Muscle of leg (tissue), 11 donors: ENCODE results near the gene DOC2B. TPM values are rescaled to one million over a fixed set of nuclear protein-coding genes. Genes with fewer than 3 reads are reported as not detected.
"Not testable (repeated sequence)": the region's sequence is repeated elsewhere in the genome, so short reads cannot be mapped to it uniquely, and the experiment has no call there.

Experiments
- DNase-seq: peaks from one replicate; pipeline ENCODE4 v3.0.0; 2013
- H3K27ac ChIP-seq: one replicate; pipeline ENCODE4 v1.5.1; 2013; ENCODE audit warnings: mild to moderate bottlenecking, low read length, control low read depth
- H3K27me3 ChIP-seq: one replicate; pipeline ENCODE4 v1.6.1; 2013; ENCODE audit warnings: low read length; ENCODE audit not compliant: control insufficient read depth, insufficient read depth
- H3K36me3 ChIP-seq: one replicate; pipeline ENCODE4 v1.6.1; 2013; ENCODE audit warnings: low read length; ENCODE audit not compliant: control insufficient read depth, insufficient read depth
- H3K4me1 ChIP-seq: one replicate; pipeline ENCODE4 v1.6.1; 2013; ENCODE audit warnings: low read length; ENCODE audit not compliant: control insufficient read depth, insufficient read depth
- H3K4me3 ChIP-seq: one replicate; pipeline ENCODE4 v1.5.1; 2013; ENCODE audit warnings: low read length, control low read depth
- H3K9me3 ChIP-seq: replicated peaks from 2 replicates; pipeline ENCODE4 v1.6.1; 2013; ENCODE audit warnings: low read depth, low read length; ENCODE audit not compliant: control insufficient read depth
- WGBS: methylation state at CpG from one replicate; pipeline ENCODE4 v1.1.5; 2013; ENCODE audit warnings: missing lambda C conversion rate; ENCODE audit not compliant: insufficient coverage; 5-methylcytosine and 5-hydroxymethylcytosine counted together
- polyA plus RNA-seq, 8 donors: library from polyadenylated mRNA; unstranded; fragments of 120-200 nt; gene quantifications; one replicate each; pipeline versions ENCODE4 v1.2.1 to v1.2.3, GENCODE V29; 2013; ENCODE audit warnings: inconsistent platforms in 1 of 8, low replicate concordance in 1 of 8; ENCODE audit not compliant: insufficient read length in 8 of 8, insufficient read depth in 1 of 8
- total RNA-seq: library from RNA; stranded (reverse); fragments of 120-200 nt; gene quantifications from one replicate; pipeline ENCODE4 v1.2.4, GENCODE V29; 2013

DOC2B gene
- total and polyA plus RNA-seq, 9 donors, result 2.4 to 6.5 (median 4.5) TPM

DNA sequence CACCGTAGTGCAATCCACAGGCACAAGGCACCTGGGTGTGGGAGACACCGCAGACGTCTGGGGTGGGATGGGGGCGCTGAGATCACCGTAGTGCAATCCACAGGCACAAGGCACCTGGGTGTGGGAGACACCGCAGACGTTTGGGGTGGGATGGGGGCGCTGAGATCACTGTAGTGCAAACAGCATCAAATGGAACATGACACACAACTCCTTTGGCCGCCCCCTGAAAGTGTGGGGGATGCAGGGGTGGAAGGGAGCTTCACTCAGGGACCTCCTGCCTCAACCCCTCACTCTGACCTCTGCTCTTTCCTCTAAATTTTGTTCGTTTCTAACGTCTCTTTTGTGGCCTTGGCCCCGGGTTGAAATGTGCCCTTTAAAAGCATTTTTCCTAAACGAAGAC, 20.3 kb upstream of the DOC2B start:
- not testable (repeated sequence) for H3K27ac ChIP-seq, DNase-seq, H3K36me3 ChIP-seq, H3K9me3 ChIP-seq, H3K4me3 ChIP-seq
- no CpG with 5 or more reads among the region's 13 CpGs for WGBS
- Histone ChIP-seq H3K27me3 (peaks cover 15% of the 10 kb centered on the region), H3K4me1 (peaks cover 16% of the 10 kb centered on the region)

- Histone ChIP-seq H3K27me3 (peaks cover 15% of the 10 kb centered on the region), H3K4me1 (peaks cover 16% of the 10 kb centered on the region)
- H3K36me3 ChIP-seq, H3K27ac ChIP-seq, H3K4me3 ChIP-seq, H3K9me3 ChIP-seq, DNase-seq: not testable (repeated sequence)
- WGBS, result 75% methylated on average over 3 of the region's 16 CpGs
These were observed 19.8 kb upstream of the DOC2B start for GRCh38 chr17:201257-201656.

GRCh38 chr17:200586-200985, 19.1 kb upstream of the DOC2B start:
- H3K4me1 ChIP-seq, result peaks cover 16% of the 10 kb centered on the region
- H3K27me3 ChIP-seq, result peaks cover 15% of the 10 kb centered on the region
- 23% methylated on average over 3 of the region's 10 CpGs for WGBS
- no peak overlapping the region for H3K4me3 ChIP-seq
- H3K27ac ChIP-seq, result peak overlapping the region; percentile 76
- no peak for DNase-seq
- peaks cover 4% of the 10 kb centered on the region for H3K9me3 ChIP-seq
- no peaks in the 10 kb centered on the region for H3K36me3 ChIP-seq

DNA sequence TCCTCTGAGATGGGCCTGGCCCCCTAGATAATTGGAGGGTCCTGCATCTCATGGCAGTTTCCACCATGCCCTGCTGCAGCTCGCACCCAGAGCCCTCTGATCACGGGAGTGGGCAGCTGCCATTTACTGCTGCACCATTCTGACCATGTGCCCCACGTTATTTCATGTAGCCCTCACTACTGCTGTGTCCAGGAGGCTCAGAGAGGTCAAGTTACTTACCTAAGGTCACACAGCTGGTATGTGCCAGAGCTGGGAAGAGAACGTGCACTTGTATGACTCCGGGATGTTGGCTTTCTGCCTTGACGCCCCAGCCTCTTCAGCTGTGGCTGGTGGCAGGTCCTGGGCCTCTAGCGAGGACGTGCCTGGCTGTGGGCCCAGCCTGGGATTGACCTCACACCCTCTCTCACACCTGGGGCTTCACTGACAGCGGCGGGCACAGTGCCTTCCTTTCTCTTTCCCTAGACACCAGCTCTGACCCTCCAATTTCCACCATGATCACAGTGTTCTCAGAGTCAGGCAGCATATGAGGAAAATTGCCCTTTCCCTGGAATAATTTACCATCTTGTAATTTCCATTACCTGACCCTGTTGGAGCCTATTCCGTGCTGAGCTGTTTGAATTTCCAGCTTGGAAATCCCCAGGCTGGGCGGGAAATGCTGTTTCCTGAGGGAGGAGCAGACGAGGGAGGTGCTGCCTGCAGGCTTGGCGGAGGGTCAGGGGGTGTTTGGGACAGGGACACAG, 18.5 kb upstream of the DOC2B start:
- peaks cover 15% of the 10 kb centered on the region for H3K27me3 ChIP-seq
- DNase-seq, result peak; percentile 83
- peak overlapping the region; percentile 78 for H3K27ac ChIP-seq
- no peak overlapping the region for H3K4me3 ChIP-seq
- peaks cover 18% of the 10 kb centered on the region for H3K4me1 ChIP-seq
- WGBS, result 29% methylated on average over 11 of the region's 14 CpGs
- peaks cover 4% of the 10 kb centered on the region for H3K9me3 ChIP-seq
- no peaks in the 10 kb centered on the region for H3K36me3 ChIP-seq

- no peak overlapping the region for H3K4me3 ChIP-seq
These were observed 17.7 kb upstream of the DOC2B start for GRCh38 chr17:199191-199604.

DNA sequence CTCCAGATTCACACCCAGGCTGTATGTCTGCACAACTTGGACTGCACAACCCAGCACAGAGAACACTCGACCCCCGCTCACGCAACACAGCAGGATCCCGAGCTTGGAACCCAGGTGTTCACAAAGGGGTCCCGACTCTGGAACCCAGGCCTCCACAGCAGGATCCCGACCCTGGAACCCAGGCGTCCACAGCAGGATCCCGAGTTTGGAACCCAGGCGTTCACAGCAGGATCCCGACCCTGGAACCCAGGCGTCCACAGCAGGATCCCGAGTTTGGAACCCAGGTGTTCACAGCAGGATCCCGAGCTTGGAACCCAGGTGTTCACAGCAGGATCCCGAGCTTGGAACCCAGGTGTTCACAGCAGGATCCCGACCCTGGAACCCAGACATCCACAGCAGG, 16.8 kb upstream of the DOC2B start:
- not testable (repeated sequence) for H3K27ac ChIP-seq, H3K36me3 ChIP-seq, H3K9me3 ChIP-seq, DNase-seq, H3K4me3 ChIP-seq
- peaks cover 19% of the 10 kb centered on the region for H3K4me1 ChIP-seq
- 91% methylated on average over 13 of the region's 15 CpGs for WGBS
- peaks cover 15% of the 10 kb centered on the region for H3K27me3 ChIP-seq

More at GRCh38 chr17:199191-199604, 17.7 kb upstream of the DOC2B start:
- no peaks in the 10 kb centered on the region for H3K36me3 ChIP-seq
- no CpG with 5 or more reads among the region's 8 CpGs for WGBS
- H3K9me3 ChIP-seq, result peaks cover 4% of the 10 kb centered on the region
- peaks cover 19% of the 10 kb centered on the region for H3K4me1 ChIP-seq
- DNase-seq, result peak; percentile 87
- H3K27me3 ChIP-seq, result peaks cover 15% of the 10 kb centered on the region
- H3K27ac ChIP-seq, result peak overlapping the region; percentile 78

DNA sequence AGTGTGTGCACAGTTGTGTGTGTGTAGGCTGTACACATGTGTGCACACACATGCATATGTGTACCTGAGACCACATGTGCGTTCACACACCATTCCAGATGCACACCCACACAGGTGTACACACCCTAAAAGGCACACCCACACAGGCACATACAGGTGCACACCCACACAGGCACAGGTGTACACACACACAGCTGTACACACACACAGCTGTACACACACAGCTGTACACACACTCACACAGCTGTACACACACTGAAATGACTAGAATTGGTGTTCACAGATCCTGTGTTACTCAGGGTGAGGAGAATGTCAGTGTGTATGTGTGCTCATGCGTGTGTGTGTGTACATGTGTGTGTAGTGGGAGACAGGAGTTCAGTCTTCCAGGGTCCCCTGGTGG, 15.9 kb upstream of the DOC2B start:
- DNase-seq, result no peak
- Histone ChIP-seq H3K27me3 (peaks cover 14% of the 10 kb centered on the region), H3K4me1 (peaks cover 19% of the 10 kb centered on the region), H3K27ac (no peak overlapping the region), H3K9me3 (peaks cover 4% of the 10 kb centered on the region), H3K36me3 (no peaks in the 10 kb centered on the region), H3K4me3 (no peak overlapping the region)
- WGBS, result no CpG with 5 or more reads among the region's 2 CpGs

GRCh38 chr17:194828-195602, 13.6 kb upstream of the DOC2B start:
- H3K4me1 ChIP-seq, result peaks cover 11% of the 10 kb centered on the region
- WGBS, result 66% methylated on average over 8 of the region's 16 CpGs
- DNase-seq, result no peak
- H3K4me3 ChIP-seq, result no peak overlapping the region
- H3K27ac ChIP-seq, result no peak overlapping the region
- H3K9me3 ChIP-seq, result peaks cover 4% of the 10 kb centered on the region
- no peaks in the 10 kb centered on the region for H3K36me3 ChIP-seq
- H3K27me3 ChIP-seq, result peaks cover 3% of the 10 kb centered on the region

DNA sequence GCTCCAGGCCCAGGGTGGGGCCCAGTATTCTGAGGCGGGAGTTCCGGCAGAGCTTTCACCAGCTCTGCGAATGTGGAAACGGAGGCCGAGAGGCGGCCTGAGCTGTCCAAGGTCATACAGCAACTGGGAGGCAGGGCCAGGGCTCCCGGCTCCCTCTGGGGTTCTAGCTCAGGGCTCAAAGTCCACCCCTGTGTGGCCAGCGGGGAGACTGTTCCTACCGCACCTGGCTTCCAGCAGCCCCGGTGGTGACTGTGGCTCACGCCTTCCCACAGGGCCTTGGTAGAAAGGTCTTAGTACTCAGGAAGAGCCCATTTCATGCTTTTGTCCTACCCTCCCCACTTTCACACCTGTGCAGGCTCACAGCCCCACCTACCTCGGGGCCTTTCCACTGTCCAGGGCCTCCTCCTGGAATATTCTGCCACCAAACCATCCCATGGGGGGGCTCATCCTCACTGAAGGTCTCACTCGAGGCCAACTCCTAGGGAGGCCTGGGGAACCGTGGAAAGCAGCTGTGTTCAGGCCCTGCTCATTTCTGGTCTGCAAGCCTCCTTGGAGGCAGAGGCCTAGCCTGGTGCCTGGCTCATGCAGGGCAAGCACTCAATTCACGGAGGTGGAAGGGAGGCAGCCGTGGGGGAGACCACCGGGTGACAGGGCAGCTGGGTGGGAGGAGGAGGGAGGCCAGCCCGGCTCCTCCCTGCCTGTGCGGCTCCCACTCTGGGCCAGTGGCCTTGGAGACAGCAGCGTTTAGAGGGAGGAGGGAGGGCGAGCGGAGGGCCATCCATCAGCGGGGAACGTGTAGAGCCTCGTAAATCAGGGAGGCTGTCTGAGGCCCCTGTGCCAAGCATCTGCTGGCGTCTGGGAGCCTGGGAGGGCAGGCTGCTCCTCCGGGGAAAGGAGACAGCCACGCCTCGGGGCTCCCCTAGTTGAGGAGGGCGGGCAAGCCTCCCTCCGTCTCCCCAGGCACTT, 12.7 kb upstream of the DOC2B start:
- no peak overlapping the region for H3K27ac ChIP-seq
- DNase-seq, result no peak
- H3K4me3 ChIP-seq, result no peak overlapping the region
- H3K4me1 ChIP-seq, result peaks cover 3% of the 10 kb centered on the region
- 60% methylated on average over 14 of the region's 31 CpGs for WGBS
- no peaks in the 10 kb centered on the region for H3K27me3 ChIP-seq
- no peaks in the 10 kb centered on the region for H3K36me3 ChIP-seq
- peaks cover 4% of the 10 kb centered on the region for H3K9me3 ChIP-seq
